NCI-H2227 (cell line): ENCODE measurements around the gene OR9Q2.
"Not testable (repeated sequence)": the region's sequence is repeated elsewhere in the genome, so short reads cannot be mapped to it uniquely, and the experiment has no call there.

Experiments
- DNase-seq: peaks from one replicate; lab custom pipeline; 2025; ENCODE audit not compliant: unreplicated experiment; lab: John Stamatoyannopoulos, UW

The OR9Q2 gene, protein sequence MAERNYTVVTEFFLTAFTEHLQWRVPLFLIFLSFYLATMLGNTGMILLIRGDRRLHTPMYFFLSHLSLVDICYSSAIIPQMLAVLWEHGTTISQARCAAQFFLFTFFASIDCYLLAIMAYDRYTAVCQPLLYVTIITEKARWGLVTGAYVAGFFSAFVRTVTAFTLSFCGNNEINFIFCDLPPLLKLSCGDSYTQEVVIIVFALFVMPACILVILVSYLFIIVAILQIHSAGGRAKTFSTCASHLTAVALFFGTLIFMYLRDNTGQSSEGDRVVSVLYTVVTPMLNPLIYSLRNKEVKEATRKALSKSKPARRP

DNA sequence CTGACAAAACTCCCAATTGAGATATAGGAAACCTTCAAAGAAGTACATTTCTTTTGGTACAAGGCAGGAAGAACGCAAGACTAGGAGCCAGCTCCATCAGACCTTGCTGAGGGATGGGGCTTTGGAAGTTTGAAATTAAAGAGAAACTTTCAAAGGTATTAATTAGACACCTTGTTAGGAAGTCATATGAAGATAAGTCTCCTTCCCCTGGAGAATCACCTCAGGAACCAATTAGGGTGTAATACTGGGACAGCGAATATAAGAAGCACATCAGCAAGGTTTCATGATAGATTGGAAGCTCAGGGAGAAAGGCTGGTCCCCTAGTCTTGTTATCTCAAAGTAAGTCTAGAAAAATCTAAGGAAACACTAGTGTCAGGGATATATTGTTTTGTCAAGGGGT is at the start of gene OR9Q2:
Gene OR9Q2, plus strand, starts transcription at position 301 of the 400 bp plus-strand sequence. CDS start 1,421 bp downstream, outside the sequence.
- DNase-seq, result no peak

DNA sequence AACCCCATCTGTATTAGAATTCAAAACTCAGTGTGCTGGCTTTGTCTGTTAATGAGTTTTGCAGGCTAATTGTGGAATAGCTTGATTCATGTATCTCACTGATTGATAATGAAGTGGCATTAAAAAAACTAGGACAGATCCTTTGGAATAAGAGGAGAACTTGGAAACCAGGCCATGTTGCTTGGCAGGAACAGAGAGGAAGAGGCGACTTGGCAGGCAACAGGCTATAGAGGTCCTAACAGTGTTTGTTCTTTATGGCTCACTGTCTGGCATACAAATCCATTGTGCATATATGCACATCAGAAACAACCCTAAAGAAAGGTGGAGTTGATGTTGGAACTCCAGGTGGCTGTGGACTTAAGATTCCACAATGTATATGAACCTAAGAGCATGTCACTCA is 46.1 kb upstream of the OR9Q2 start:
- DNase-seq, result no peak

DNA sequence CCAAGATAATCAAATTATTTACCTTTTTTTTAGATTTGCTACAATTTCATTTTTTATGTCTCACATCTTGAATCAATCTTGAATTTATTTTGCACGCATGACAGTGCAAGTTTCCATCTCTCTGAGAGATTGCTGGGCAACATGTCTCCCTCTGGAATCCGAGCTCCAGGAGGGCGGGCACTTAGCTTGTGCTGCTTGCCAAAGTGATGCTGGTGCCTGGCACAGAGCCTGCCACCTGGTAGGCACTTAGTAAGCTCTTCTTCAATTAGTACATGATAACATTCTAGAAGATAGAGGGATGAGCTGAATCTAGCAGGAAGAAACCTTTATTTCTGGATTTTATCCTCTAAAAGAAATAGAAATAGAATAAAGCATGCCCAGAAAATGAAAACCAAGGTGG is 36.1 kb upstream of the OR9Q2 start:
- no peak for DNase-seq

DNA sequence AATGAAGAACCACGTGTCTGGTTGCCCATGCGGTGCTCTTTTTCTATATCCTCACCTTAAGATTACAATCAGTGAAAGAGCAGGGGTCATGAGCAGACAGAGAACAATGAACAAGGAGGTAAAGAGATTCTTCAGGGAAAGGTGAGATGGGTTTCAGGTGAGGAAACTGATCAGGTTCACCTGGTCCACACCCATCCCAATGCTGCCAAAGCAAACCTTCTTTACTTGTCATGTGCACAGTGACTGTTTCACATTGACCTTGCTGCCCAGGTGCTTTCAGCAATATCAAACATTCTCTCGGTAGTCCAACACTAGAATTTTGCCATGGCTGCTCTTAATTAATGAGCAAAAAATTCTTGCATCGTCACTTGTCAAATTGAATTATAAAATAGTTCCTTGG is 24.5 kb upstream of the OR9Q2 start:
- DNase-seq, result no peak

DNA sequence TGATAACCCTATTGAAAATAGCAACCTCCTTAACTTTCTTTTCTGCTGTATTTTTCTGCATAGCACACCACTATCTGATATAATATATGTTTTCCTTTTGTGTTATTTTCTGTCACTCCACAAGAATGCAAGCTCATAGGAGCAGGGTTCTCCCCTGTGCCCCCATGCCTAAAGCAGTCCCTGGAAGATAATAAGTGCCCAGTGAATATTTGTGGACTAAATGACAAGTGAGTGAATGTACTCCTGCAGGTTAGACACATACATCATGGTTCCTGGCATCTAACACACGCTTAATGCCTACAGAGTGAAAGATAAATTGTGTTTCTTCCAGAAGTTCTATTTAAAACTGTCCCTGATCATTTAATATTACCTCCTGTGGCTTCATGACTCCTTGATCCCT is 23.9 kb upstream of the OR9Q2 start:
- no peak for DNase-seq

DNA sequence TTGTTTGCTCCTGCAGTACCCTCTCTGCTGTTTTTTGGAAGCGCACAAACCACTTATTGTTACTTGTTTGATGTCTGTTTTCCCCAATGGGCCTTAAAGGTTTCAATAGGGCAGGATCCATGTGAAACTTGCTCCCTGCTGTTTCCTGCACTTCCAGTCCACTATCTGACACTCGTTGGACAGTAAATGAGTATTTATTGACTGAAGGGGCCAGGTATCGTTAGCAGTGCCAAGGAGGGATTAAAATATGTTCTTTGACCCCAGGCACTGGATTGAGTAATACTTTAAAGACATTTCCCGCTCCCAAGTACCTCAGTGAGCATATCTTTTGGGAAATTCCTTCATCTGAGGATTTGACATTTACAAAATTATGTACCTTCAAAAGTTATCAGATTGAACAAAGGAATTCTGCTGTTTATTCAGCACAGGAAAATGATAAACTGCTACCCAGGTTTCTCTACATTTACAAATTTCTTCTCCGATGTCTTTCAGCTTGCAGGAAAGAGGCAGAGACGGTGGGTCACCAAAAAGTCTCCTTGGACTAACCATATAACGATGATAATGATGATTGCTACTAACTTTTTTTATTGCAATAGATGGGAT is 23.3 kb upstream of the OR9Q2 start:
- no peak for DNase-seq

DNA sequence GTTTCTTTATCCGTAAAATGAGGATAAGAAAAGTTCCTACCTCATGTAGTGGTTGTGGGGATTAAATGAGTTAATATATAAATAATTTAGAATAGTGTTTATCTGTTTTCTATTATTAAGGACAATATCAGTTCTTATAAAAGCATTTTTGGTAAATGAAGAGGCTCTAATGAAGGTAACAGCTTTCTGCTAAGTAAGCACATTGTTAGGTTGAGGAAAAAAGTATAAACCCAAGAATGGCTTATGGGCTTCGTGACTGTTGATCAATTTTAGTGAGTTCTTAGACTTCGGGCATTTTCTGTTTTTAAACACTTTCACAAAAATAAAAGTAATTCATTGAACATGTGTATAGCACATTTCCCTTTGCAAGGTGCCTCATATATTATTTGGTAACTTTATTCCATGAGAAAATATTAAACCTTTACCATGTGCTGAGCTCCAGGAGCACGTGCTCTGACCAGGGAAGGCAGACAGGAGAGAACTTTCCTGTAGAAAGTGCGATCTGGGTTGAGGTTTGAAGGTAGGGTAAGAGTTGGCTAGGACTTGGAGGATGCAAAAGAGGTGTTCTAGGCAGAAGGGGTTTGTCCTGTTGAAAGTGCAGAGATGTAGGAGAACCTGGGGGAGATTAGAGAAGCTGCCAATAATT is 11.3 kb upstream of the OR9Q2 start:
- DNase-seq, result no peak

DNA sequence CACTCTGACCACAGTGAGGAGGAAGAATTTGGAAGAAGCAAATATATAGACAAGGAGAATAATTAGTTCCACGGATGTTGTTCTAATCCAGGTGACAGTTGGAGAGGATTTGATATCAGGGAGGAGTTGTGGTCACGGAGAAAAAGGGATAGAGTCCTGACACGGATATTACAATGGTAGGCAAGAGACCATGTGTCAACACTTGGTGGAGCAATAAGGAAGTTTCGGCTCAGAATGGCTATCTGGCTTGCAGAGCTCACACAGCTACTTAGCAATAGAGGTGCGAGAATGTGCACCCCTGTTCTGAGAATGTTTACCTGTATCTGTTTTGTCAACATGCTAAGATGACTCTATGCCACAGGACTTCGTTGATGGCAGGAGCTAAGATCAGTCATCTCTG is 10.4 kb upstream of the OR9Q2 start:
- no peak for DNase-seq

DNA sequence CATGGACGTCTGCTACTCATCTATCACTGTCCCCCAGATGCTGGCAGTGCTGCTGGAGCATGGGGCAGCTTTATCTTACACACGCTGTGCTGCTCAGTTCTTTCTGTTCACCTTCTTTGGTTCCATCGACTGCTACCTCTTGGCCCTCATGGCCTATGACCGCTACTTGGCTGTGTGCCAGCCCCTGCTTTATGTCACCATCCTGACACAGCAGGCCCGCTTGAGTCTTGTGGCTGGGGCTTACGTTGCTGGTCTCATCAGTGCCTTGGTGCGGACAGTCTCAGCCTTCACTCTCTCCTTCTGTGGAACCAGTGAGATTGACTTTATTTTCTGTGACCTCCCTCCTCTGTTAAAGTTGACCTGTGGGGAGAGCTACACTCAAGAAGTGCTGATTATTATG is 9.2 kb upstream of the OR9Q2 start:
- DNase-seq, result no peak

DNA sequence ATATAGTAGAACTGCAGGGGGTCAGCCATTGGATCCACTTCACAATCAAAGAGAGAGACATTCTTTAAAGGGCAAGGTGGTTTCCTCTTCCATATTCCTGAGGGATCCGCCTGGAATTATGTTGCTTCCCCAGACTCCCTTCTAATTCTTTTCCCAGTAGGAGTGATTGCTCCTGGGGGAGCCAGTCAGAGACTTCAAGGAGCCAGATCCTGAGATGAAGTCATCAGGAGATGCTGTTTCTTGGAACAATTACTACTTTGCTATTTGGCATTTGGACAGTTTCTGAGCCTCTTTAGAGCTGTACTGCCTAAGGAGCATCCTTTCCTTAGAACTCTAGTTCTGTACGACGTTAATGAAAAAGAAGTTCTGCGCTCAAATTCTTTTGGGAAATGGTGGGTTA is 1.9 kb upstream of the OR9Q2 start:
- no peak for DNase-seq

DNA sequence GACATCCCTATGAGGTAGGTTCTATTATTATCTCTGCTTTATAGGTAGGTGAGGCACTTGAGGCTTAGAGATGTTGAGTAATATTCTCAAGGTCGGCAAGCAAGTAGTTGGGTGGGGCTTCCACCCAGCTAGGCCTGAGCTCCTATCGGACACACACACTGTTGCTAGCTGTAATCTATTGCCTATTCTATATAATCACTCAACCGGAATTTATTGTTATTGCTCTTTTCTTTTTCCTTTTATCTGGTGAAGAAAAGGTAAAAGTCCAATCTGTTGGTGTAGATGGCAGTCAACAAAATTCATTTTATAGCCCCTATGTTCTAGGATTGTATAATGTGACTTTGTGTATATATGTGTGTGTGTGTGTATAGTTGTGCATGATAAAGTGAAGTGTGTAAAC is 3.4 kb downstream of the OR9Q2 start:
- DNase-seq, result no peak

DNA sequence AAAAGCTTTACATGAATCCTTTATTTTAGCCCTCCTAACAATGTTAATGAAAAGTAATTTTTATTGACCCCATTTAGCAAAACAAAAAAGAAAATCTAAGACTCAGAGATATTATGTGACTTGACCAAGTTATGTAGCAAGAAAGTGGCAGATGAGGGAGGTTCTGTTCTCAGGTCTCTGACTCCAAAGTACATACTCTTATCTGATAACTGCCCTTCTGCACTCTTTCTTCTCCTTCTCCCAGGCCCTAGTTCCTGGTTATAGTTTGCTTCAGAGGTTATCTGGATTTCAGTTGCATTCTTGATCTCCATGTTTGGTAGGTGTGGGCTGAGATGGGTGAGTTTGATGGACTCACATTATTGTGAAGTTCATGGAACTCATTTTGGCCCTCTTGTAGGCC is 4.5 kb downstream of the OR9Q2 start:
- no peak for DNase-seq

DNA sequence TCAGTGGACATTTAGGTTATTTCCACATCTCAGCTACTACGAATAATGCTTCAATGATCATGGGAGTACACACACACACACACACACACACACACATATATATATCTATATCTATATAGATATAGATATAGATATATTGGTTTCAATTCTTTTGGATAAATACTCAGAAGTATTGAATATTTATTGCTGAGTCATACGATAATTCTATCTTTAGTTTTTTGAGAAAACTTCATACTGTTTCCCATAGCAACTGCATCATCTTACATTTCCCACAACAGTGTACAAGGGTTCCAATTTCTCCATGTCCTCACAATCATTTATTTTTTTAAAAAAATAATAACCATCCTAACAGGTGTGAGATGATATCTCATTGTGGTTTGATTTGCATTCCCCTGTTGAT is 7.1 kb downstream of the OR9Q2 start:
- DNase-seq, result no peak

DNA sequence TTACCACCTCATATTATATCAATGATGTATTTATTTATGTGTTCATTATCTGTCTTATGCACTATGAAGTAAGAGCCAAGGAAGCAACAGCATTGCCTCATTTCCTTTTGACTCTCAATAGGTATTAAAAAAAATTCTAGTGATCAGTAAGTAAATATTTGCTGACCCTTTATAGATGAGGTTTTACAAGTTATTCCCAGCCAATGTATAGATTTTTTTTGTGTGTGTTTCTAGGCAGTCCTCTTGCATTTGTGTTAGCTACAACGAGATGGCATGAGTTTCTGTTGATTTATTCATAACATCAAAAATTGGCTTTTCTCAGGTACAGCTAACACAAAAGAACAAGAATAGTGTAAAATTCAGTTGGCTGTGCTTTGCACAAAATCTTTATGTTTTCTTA is 10.4 kb downstream of the OR9Q2 start:
- no peak for DNase-seq

DNA sequence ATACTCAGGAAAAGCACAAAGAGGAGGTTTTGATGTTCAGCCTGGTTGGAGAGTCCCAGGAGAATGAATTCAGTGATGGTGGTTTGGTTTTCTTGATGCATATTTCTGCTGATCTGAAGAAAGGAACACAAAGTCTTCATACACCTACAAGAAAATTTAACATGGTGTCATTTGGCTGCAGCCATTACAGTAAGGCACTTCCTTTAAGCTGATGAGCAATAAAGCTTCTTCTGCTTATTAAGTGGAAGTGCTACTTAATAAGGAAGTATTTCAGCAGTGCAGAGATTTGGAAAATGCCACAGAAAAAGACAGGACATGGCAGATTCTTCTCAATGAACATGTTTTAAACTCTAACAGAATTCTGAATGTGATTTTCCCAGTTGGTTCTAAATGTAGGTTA is 15.2 kb downstream of the OR9Q2 start, which contains the start of gene OR1S2:
Gene OR1S2, minus strand, starts transcription at position 101 of the 400 bp plus-strand sequence. Its CDS starts 0 bp downstream, at position 101.
- DNase-seq, result no peak

DNA sequence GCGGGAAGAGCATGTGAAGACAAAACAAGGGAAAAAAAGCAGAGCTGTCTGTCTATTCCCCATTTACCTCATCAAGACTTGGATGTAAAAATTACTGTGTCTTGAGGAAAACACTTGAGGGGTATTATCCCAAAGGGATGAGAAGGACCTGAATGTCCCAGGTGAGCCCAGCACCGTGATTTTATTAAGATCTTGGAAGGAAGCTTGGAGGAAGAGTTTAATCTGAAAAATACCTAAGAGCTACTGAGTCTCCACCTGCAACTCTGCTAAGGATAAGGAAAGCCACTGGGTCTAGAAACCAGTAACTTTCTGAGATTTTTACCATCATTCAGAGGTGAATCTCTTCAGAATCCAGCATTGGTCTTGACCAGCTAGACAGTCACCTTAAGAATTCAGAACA is 23.6 kb downstream of the OR9Q2 start, which contains the start of gene OR1S1:
Gene OR1S1, plus strand, starts transcription at position 301 of the 400 bp plus-strand sequence.
- DNase-seq, result not testable (repeated sequence)

DNA sequence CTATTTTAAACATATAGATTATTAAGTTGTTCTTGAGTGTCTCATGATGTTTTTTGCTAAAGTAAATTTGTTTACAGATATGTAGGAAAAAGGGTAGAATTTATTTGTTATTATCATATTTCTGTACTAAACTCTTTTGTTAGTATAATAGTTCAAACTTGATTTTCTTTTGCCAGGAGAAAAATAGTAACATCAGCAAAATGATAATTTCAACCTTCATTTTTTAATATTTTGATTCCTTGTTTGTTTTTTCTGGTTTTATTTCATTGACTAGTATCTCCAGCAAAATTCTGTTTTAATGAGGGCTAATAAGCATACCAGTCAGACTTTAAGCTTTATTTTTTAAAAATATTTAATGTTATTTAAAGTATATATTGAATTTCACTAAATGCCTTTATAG is 27.6 kb downstream of the OR9Q2 start:
- DNase-seq, result no peak

DNA sequence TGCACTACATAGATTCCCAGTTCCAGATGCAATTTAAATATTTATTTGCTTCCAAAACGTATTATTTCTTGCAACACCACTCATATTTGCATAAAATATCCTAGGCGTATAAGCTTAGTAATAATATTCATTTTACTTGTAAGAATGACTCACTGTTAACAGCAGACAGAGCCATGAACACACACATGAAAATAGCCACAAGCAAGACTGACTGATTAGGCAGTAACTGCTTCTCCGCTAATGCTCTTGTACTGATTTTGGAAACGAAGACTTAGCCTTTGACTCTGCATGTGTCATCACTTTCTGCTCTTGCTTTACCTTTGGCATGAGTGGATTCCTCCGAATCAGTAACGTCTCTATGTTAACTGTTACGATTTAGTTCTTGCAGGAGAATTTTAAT is 33.9 kb downstream of the OR9Q2 start:
- DNase-seq, result no peak

DNA sequence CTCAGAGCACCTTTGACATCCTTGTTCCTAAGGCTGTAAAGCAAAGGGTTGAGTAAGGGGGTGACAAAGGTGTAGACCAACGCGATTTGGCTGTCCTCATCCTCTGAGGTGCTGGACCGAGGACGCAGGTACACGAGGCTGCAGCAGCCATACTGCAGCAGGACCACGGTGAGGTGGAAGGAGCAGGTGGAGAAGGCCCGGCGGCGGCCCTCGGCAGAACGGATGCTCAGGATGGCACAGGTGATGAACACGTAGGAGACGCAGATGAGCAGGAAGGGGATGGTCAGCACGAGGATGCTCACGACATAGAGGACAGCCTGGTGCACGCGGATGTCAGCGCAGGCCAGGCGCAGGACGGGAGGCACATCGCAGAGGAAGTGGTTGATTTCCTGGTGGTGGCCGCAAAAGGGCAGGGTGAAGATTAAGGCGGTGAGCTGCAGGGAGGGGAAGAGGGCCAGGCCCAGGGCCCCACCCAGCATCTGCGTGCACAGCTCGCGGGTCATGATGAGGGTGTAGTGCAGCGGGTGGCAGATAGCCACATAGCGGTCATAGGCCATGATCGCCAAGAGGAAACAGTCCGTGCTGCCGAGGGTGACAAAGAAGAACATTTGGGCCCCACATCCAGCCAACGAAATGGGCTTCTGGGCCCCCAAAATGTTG is 39.2 kb downstream of the OR9Q2 start:
- DNase-seq, result no peak
